Measurements from ENCODE around the gene EEPD1. TPM values are rescaled to one million over a fixed set of nuclear protein-coding genes. Genes with fewer than 3 reads are reported as not detected.

EEPD1 gene
- total RNA-seq, 1 experiment from 2014 or later: 5.0 TPM

GRCh38 chr7:36312915-36313334 is 159.9 kb downstream of the EEPD1 start:
- Histone ChIP-seq H4K8ac (replicated peaks; ENCODE audit: insufficient read length, low read depth, low read length) (no peak overlapping the region), H4K20me1 (ENCODE audit: control insufficient read depth, insufficient read depth, insufficient read length) (no peaks in the 10 kb centered on the region), H3T11ph (ENCODE audit: low read length) (no peak overlapping the region), H2BK120ac (ENCODE audit: low read depth, low read length, poor library complexity, severe bottlenecking) (no peak overlapping the region), H3K9me3 (ENCODE audit: control insufficient read depth, low read depth, low read length) (no peaks in the 10 kb centered on the region), H3K23me2 (ENCODE audit: insufficient read length, low read depth, low read length, poor library complexity, severe bottlenecking) (no peaks in the 10 kb centered on the region), H2AFZ (ENCODE audit: low read length) (no peak overlapping the region), H2AK5ac (ENCODE audit: insufficient read length, low read length) (no peak overlapping the region), H3K27ac (ENCODE audit: insufficient read length, low read depth, low read length) (no peak overlapping the region), H3K4ac (ENCODE audit: low read depth, low read length) (no peak overlapping the region), H4K91ac (ENCODE audit: insufficient read length, low read depth, low read length) (no peak overlapping the region), H3K14ac (ENCODE audit: insufficient read depth, low read length) (no peak overlapping the region), H3K4me1 (ENCODE audit: insufficient read depth, low read length) (no peaks in the 10 kb centered on the region; the same call in none of the 2 replicates), H3K79me2 (ENCODE audit: insufficient read depth, low read length) (no peaks in the 10 kb centered on the region), H3K4me2 (ENCODE audit: insufficient read depth, insufficient read length, low read length) (no peak overlapping the region), H4K5ac (ENCODE audit: insufficient read length, low read depth, low read length) (no peak overlapping the region), H3K79me1 (ENCODE audit: insufficient read depth, low read depth, low read length, poor library complexity, severe bottlenecking) (no peaks in the 10 kb centered on the region), H3K56ac (ENCODE audit: insufficient read length, low read depth, low read length) (no peak overlapping the region), H3K27me3 (ENCODE audit: insufficient read depth, low read length) (no peaks in the 10 kb centered on the region; the same call in 1 of the 2 replicates), H2BK5ac (ENCODE audit: insufficient read length, low read length) (no peak overlapping the region), H2BK20ac (ENCODE audit: low read depth, low read length, poor library complexity, severe bottlenecking) (no peak overlapping the region), H3K23ac (ENCODE audit: insufficient read length, low read depth, low read length) (no peak overlapping the region), H3K9ac (ENCODE audit: extremely low read depth, insufficient read length, low read length) (no peak overlapping the region), H3K18ac (ENCODE audit: insufficient read length, low read depth, low read length) (no peak overlapping the region), H2BK12ac (ENCODE audit: insufficient read length, low read depth, low read length) (no peak overlapping the region), H2BK15ac (ENCODE audit: low read depth, low read length) (no peak overlapping the region)
- Mint-ChIP-seq H3K27ac (peak overlapping the region in 1 of 3 experiments; percentile 20; a peak in 1 of 7 replicates), H3K36me3 (ENCODE audit: insufficient read depth in 1 of 3, low read depth in 3 of 3) (no peaks in the 10 kb centered on the region), H3K27me3 (ENCODE audit: low read depth) (no peaks in the 10 kb centered on the region; the same call in 1 of the 2 replicates), H3K9me3 (no peaks in the 10 kb centered on the region), H3K4me1 (peaks cover 20 to 33% of the 10 kb centered on the region in 2 experiments), H3K4me3 (no peak overlapping the region)
- WGBS (ENCODE audit: extremely low coverage, insufficient read length, low lambda C conversion rate): no CpG with 5 or more reads among the region's 18 CpGs
- no peak for DNase-seq
- no peak; the same call in 1 of the 3 replicates for TF ChIP-seq CTCF (conservative IDR thresholded peaks at IDR 0.05)

Data from H9 (cell line).